Epithelial cell of proximal tubule (primary cell): ENCODE measurements around the gene TSPAN18. TPM values are rescaled to one million over a fixed set of nuclear protein-coding genes. Genes with fewer than 3 reads are reported as not detected.

Experiments used
- DNase-seq: peaks from one replicate; pipeline ENCODE4 v3.0.0-alpha.2; 2011; ENCODE audit warnings: low read depth
- H3K4me3 ChIP-seq: 2 replicates; pipeline ENCODE4 v1.5.1; 2011; ENCODE audit warnings: low read depth, mild to moderate bottlenecking, low read length
- total RNA-seq: library from RNA; depleted of rRNA; stranded (reverse); fragments of >200 nt; gene quantifications from 2 replicates; pipeline ENCODE4 v1.2.3, GENCODE V29; 2015
- TF ChIP-seq, protein P1 (sequence below): conservative IDR thresholded peaks from 2 replicates; pipeline ENCODE4 v1.5.1; 2012; ENCODE audit warnings: low read depth, mild to moderate bottlenecking, low read length

The TSPAN18 gene
- total RNA-seq, 1 donor from 2014 or later = 1.6 TPM

GRCh38 chr11:44699497-44700408 is 27.0 kb upstream of the TSPAN18 start:
- no peak for DNase-seq
- TF ChIP-seq, protein P1, sequence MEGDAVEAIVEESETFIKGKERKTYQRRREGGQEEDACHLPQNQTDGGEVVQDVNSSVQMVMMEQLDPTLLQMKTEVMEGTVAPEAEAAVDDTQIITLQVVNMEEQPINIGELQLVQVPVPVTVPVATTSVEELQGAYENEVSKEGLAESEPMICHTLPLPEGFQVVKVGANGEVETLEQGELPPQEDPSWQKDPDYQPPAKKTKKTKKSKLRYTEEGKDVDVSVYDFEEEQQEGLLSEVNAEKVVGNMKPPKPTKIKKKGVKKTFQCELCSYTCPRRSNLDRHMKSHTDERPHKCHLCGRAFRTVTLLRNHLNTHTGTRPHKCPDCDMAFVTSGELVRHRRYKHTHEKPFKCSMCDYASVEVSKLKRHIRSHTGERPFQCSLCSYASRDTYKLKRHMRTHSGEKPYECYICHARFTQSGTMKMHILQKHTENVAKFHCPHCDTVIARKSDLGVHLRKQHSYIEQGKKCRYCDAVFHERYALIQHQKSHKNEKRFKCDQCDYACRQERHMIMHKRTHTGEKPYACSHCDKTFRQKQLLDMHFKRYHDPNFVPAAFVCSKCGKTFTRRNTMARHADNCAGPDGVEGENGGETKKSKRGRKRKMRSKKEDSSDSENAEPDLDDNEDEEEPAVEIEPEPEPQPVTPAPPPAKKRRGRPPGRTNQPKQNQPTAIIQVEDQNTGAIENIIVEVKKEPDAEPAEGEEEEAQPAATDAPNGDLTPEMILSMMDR = no peak
- H3K4me3 ChIP-seq = no peak overlapping the region

- no peak for DNase-seq
- TF ChIP-seq, protein P1 = no peak
- no peak overlapping the region for H3K4me3 ChIP-seq
Measured at GRCh38 chr11:44701276-44701675, 25.5 kb upstream of the TSPAN18 start.

- H3K4me3 ChIP-seq = no peak overlapping the region
- no peak for DNase-seq
- TF ChIP-seq, protein P1 = no peak
Measured at GRCh38 chr11:44702889-44703288, 23.9 kb upstream of the TSPAN18 start.

- TF ChIP-seq, protein P1 = no peak
- no peak for DNase-seq
- H3K4me3 ChIP-seq = no peak overlapping the region
Measured at GRCh38 chr11:44707094-44707493, 19.7 kb upstream of the TSPAN18 start.

DNA sequence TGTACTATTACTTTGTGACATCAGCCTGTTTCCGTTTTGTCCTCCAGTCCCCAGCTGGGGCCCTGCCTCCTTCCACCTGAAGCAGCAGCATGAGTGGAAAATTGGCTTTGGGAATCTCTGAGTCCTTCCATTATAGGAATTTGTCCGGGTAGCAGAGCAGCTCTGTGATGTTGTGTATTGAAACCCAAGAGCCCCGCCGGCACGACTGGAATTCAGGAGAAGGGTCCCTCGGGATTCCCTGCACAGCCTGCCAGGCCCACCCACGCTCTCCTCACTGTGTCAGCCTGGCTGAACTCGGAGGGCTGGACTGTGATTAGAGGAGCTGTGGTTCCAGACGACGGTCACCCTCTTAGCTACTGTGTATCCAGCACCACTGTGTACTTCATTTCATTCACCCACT is 18.8 kb upstream of the TSPAN18 start:
- TF ChIP-seq, protein P1 = no peak
- no peak for DNase-seq
- H3K4me3 ChIP-seq = no peak overlapping the region

- TF ChIP-seq, protein P1 = no peak
- H3K4me3 ChIP-seq = no peak overlapping the region
- DNase-seq = no peak
Measured at GRCh38 chr11:44708523-44709280, 18.1 kb upstream of the TSPAN18 start.
